GM21737 (cell line): ENCODE results near the gene PGGHG.

Source experiments
- ATAC-seq: cut with Tn5 transposase; IDR thresholded peaks from one replicate; pipeline ENCODE4 v1.9.1; 2021; ENCODE audit warnings: mild to moderate bottlenecking, moderate library complexity; ENCODE audit not compliant: unreplicated experiment

Gene PGGHG

GRCh38 chr11:269146-269890, 19.6 kb upstream of the PGGHG start:
- peak; percentile 57 for ATAC-seq

- no peak for ATAC-seq
These were observed 18.2 kb upstream of the PGGHG start for GRCh38 chr11:270451-271318.

GRCh38 chr11:271319-271715, 17.6 kb upstream of the PGGHG start:
- ATAC-seq = no peak

GRCh38 chr11:272195-272930, 16.6 kb upstream of the PGGHG start:
- no peak for ATAC-seq

GRCh38 chr11:272931-273198, 16.1 kb upstream of the PGGHG start:
- no peak for ATAC-seq

GRCh38 chr11:276219-276618, 12.7 kb upstream of the PGGHG start:
- ATAC-seq = no peak

GRCh38 chr11:278001-278951, 10.7 kb upstream of the PGGHG start, which contains the start of gene NLRP6:
Gene NLRP6, plus strand, starts transcription at chr11:278407. Its CDS starts 163 bp downstream, at chr11:278570.
- ATAC-seq = no peak

GRCh38 chr11:279040-279965, 9.6 kb upstream of the PGGHG start:
- ATAC-seq = no peak

GRCh38 chr11:279966-280705, 8.8 kb upstream of the PGGHG start:
- ATAC-seq = no peak

- no peak for ATAC-seq
These were observed 8.0 kb upstream of the PGGHG start for GRCh38 chr11:280706-281485.

- no peak for ATAC-seq
These were observed 7.3 kb upstream of the PGGHG start for GRCh38 chr11:281486-282161.

GRCh38 chr11:282171-282570, 6.8 kb upstream of the PGGHG start:
- ATAC-seq = no peak

- ATAC-seq = no peak
These were observed 6.1 kb upstream of the PGGHG start for GRCh38 chr11:282630-283360.

- no peak for ATAC-seq
These were observed 5.4 kb upstream of the PGGHG start for GRCh38 chr11:283405-284104.

- no peak for ATAC-seq
These were observed 4.6 kb upstream of the PGGHG start for GRCh38 chr11:284105-285020.
